ENCODE results near the gene OLAH. TPM values are rescaled to one million over a fixed set of nuclear protein-coding genes. Genes with fewer than 3 reads are reported as not detected.

Gene OLAH
- total RNA-seq, 1 experiment from 2014 or later = not detected

DNA sequence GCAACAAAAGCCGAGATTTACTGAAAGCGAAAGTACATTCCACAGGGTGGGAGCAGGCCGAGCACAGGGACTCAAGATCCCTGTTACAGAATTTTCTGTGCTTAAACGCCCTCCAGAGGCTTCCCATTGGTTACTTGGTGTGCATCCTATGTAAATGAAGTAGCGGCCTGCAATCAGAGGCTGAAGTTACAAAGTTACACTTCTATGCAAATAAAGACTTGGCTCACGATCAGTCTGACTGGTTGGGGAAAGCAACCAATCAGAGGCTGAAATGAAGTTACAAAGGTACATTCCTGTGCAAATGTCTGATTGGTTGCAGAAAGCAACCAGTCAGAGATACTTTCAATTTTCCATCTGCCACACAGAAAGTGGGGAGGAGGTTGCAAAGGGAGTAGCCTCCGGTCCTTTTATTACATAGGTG is 40.8 kb downstream of the OLAH start:
- Histone ChIP-seq H3K4me3 (peak overlapping the region; percentile 58), H3K36me3 (ENCODE audit: low read depth) (no peaks in the 10 kb centered on the region), H4K20me1 (ENCODE audit: insufficient read depth) (no peaks in the 10 kb centered on the region), H3K9me2 (ENCODE audit: insufficient read depth) (no peaks in the 10 kb centered on the region), H3K4me2 (peak overlapping the region; percentile 89), H3K9me3 (ENCODE audit: insufficient read depth, low read depth) (no peaks in the 10 kb centered on the region), H3K27ac (peak overlapping the region; percentile 44), H2AFZ (peak overlapping the region; percentile 82), H3F3A (ENCODE audit: insufficient read depth, low read depth) (peaks cover 4% of the 10 kb centered on the region; the same call in 1 of the 2 replicates), H3K79me2 (ENCODE audit: low read depth) (no peaks in the 10 kb centered on the region), H3K27me3 (ENCODE audit: insufficient read depth, low read depth) (no peaks in the 10 kb centered on the region), H3K4me1 (replicated peaks; ENCODE audit: insufficient read depth) (peaks cover 10% of the 10 kb centered on the region)
- CTCF ChIA-PET = interaction anchor here (0.8 kb wide), 1 partner anchor 131 kb away, joined by 3 read pairs; no protein-coding TSS in a partner anchor
- DNase-seq = peak; percentile 75 to 96
- intact Hi-C loops (cut with micrococcal nuclease; ENCODE audit: unreplicated experiment) = loop anchor here (1.0 kb wide), 2 partner anchors 93 to 130 kb away; partner anchors contain the start of gene DCLRE1C
- BruUV-seq (replicated peaks) = no TSS peak
- no peak for TF ChIP-seq EZH2 (IDR thresholded peaks at IDR 0.05; ENCODE audit: low read depth)
- TF ChIP-seq, protein P1, sequence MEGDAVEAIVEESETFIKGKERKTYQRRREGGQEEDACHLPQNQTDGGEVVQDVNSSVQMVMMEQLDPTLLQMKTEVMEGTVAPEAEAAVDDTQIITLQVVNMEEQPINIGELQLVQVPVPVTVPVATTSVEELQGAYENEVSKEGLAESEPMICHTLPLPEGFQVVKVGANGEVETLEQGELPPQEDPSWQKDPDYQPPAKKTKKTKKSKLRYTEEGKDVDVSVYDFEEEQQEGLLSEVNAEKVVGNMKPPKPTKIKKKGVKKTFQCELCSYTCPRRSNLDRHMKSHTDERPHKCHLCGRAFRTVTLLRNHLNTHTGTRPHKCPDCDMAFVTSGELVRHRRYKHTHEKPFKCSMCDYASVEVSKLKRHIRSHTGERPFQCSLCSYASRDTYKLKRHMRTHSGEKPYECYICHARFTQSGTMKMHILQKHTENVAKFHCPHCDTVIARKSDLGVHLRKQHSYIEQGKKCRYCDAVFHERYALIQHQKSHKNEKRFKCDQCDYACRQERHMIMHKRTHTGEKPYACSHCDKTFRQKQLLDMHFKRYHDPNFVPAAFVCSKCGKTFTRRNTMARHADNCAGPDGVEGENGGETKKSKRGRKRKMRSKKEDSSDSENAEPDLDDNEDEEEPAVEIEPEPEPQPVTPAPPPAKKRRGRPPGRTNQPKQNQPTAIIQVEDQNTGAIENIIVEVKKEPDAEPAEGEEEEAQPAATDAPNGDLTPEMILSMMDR (conservative IDR thresholded peaks at IDR 0.05) = no peak
- POLR2A ChIA-PET (ENCODE audit: unreplicated experiment) = interaction anchor here (0.6 kb wide), 1 partner anchor 130 kb away, joined by 3 read pairs; the partner anchor contains the start of gene DCLRE1C

DNA sequence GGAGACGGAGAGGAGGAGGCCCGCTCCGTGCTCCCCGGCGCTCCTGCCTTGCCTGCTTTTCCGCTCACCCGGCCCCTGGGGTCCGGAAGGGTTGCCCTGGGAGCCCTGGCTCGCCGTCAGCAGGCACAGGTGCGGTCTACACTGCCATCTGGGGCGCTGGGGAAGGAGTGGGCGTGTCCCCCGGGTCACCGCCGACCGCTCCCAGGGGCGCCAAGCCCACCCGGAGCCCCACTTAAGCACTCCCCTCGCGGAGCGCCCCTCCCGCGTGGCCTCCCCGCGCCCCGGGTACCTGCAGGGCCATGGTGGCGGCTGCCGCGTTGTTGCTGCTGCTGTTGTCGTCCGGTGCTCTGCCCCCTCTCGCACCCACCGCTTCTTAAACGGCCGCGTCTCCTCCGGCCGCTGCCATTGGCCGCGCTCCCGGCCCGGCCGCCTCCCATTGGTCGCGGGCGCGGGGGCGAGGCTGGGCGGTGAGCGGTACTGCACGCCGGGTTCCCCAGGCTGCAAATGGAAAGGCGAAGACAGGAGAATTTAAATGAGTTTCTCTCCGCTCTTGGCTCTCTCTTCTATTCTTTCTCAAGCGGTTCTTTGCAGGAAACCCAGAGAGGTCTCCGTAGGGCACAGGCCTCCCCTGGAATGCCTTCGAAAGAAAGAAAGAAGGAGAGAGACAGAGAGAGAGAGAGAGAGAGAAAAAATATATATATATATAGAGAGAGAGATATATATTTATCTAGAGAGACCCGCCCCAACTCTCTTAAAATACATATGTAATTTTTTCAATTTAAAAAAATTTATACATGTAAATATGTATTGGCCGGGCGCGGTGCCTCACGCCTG is 44.9 kb downstream of the OLAH start, which contains the start of gene ACBD7:
ACBD7 (minus strand) TSS at position 349 of the 834 bp plus-strand sequence; CDS start at position 301, 48 bp downstream.
- H3K27me3 ChIP-seq (ENCODE audit: insufficient read depth, low read depth) = no peaks in the 10 kb centered on the region
- no peaks in the 10 kb centered on the region for H3K9me3 ChIP-seq (ENCODE audit: insufficient read depth, low read depth)
- no peaks in the 10 kb centered on the region for H3K79me2 ChIP-seq (ENCODE audit: low read depth)
- ChIA-PET POLR2A (ENCODE audit: unreplicated experiment) (no interaction called here), CTCF (no interaction called here)
- peaks cover 5% of the 10 kb centered on the region for H3K4me1 ChIP-seq (replicated peaks; ENCODE audit: insufficient read depth)
- BruUV-seq (replicated peaks) = no TSS peak
- peak within 1 kb of the TSS; percentile 79 for H2AFZ ChIP-seq
- H3F3A ChIP-seq (ENCODE audit: insufficient read depth, low read depth) = peaks cover 4% of the 10 kb centered on the region; the same call in 1 of the 2 replicates
- intact Hi-C loops (cut with micrococcal nuclease; ENCODE audit: unreplicated experiment) = no loop called here
- peak; percentile 62 to 78 for DNase-seq
- H3K4me3 ChIP-seq = peak within 1 kb of the TSS; percentile 60; the same call in 1 of the 2 replicates
- no peak within 1 kb of the TSS for H3K27ac ChIP-seq
- no peaks in the 10 kb centered on the region for H3K9me2 ChIP-seq (ENCODE audit: insufficient read depth)
- H3K36me3 ChIP-seq (ENCODE audit: low read depth) = no peaks in the 10 kb centered on the region
- H3K4me2 ChIP-seq = peak within 1 kb of the TSS; percentile 80
- TF ChIP-seq, protein P1 (conservative IDR thresholded peaks at IDR 0.05) = peak; percentile 30
- no peak for TF ChIP-seq EZH2 (IDR thresholded peaks at IDR 0.05; ENCODE audit: low read depth)
- no peaks in the 10 kb centered on the region for H4K20me1 ChIP-seq (ENCODE audit: insufficient read depth)

DNA sequence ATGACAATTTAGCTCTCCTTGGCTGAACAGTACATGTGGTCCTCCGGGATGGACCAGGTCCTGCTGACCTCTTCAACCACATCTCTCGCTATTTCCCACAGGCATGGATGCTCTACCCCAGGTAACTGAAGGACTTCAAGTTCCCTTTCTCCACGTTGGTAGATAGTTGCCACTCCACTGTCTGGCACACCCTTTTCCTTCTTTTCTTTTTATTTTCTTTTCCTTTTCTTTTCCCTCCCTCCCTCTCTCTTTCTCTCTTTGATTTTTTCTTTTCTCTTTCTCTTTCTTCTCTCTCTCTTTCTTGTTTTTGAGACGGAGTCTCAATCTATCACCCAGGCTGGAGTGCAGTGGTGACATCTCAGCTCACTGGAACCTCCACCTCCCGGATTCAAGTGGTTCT is 47.7 kb downstream of the OLAH start:
- H3F3A ChIP-seq (ENCODE audit: insufficient read depth, low read depth) = no peaks in the 10 kb centered on the region; the same call in 1 of the 2 replicates
- no peak overlapping the region for H3K27ac ChIP-seq
- no peak overlapping the region for H3K4me3 ChIP-seq
- no peaks in the 10 kb centered on the region for H3K79me2 ChIP-seq (ENCODE audit: low read depth)
- intact Hi-C loops (cut with micrococcal nuclease; ENCODE audit: unreplicated experiment) = loop anchor here (10.0 kb wide), 1 partner anchor 1307 kb away; no protein-coding TSS in a partner anchor
- DNase-seq = no peak
- H3K36me3 ChIP-seq (ENCODE audit: low read depth) = no peaks in the 10 kb centered on the region
- H3K9me2 ChIP-seq (ENCODE audit: insufficient read depth) = no peaks in the 10 kb centered on the region
- no peak overlapping the region for H3K4me2 ChIP-seq
- no peak overlapping the region for H2AFZ ChIP-seq
- H3K9me3 ChIP-seq (ENCODE audit: insufficient read depth, low read depth) = no peaks in the 10 kb centered on the region
- ChIA-PET CTCF (no interaction called here), POLR2A (ENCODE audit: unreplicated experiment) (no interaction called here)
- no peaks in the 10 kb centered on the region for H4K20me1 ChIP-seq (ENCODE audit: insufficient read depth)
- no TSS peak for BruUV-seq (replicated peaks)
- no peak for TF ChIP-seq EZH2 (IDR thresholded peaks at IDR 0.05; ENCODE audit: low read depth)
- TF ChIP-seq, protein P1 (conservative IDR thresholded peaks at IDR 0.05) = no peak
- no peaks in the 10 kb centered on the region for H3K27me3 ChIP-seq (ENCODE audit: insufficient read depth, low read depth)
- no peaks in the 10 kb centered on the region; the same call in none of the 2 replicates for H3K4me1 ChIP-seq (replicated peaks; ENCODE audit: insufficient read depth)

Measured in PC-9 (cell line).